ENCODE results near the gene GINM1. TPM values are rescaled to one million over a fixed set of nuclear protein-coding genes. Genes with fewer than 3 reads are reported as not detected.
A peak's percentile ranks its signal among the peaks of the same experiment; 100 is the strongest.

The GINM1 gene
- total RNA-seq, 1 experiment from 2014 or later: 25.0 TPM

DNA sequence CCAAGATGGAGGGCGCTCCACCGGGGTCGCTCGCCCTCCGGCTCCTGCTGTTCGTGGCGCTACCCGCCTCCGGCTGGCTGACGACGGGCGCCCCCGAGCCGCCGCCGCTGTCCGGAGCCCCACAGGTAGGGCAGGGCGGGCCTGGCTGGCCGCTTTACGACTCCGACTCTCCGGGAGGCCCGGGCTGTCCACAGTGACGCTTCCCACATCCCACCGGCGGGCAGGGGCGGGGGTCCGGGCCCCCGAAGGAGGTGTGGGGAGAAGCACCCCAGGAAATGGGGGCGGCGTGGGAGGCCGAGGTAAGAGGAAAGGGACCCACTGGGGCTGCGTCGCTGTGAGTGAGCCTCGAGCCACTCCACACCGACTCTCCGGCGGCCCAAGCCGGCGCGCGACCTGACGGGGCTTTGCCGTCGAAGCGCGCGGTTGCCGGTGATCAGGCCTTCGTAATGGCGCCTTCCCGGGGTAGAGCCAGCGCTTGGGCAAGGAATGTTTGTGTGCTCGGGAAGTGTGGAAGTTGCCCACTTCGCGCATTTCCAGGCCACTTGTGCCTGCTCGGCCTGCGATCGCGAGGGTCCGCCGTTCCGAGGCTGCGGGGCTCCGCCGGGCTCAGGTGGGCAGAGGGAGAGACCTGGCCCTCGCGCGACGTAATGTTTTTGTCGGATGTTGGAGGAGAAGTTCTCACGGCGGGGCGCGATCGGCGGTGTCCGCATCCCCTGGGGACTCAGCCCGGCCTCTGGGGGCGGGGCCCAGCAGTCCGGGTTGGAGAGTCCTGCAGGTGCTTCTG is 427 bp downstream of the GINM1 start (continued):
- TF ChIP-seq, protein P1, sequence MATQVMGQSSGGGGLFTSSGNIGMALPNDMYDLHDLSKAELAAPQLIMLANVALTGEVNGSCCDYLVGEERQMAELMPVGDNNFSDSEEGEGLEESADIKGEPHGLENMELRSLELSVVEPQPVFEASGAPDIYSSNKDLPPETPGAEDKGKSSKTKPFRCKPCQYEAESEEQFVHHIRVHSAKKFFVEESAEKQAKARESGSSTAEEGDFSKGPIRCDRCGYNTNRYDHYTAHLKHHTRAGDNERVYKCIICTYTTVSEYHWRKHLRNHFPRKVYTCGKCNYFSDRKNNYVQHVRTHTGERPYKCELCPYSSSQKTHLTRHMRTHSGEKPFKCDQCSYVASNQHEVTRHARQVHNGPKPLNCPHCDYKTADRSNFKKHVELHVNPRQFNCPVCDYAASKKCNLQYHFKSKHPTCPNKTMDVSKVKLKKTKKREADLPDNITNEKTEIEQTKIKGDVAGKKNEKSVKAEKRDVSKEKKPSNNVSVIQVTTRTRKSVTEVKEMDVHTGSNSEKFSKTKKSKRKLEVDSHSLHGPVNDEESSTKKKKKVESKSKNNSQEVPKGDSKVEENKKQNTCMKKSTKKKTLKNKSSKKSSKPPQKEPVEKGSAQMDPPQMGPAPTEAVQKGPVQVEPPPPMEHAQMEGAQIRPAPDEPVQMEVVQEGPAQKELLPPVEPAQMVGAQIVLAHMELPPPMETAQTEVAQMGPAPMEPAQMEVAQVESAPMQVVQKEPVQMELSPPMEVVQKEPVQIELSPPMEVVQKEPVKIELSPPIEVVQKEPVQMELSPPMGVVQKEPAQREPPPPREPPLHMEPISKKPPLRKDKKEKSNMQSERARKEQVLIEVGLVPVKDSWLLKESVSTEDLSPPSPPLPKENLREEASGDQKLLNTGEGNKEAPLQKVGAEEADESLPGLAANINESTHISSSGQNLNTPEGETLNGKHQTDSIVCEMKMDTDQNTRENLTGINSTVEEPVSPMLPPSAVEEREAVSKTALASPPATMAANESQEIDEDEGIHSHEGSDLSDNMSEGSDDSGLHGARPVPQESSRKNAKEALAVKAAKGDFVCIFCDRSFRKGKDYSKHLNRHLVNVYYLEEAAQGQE (IDR thresholded peaks at IDR 0.05; ENCODE audit: low read depth): no peak
- TF ChIP-seq, protein P2, sequence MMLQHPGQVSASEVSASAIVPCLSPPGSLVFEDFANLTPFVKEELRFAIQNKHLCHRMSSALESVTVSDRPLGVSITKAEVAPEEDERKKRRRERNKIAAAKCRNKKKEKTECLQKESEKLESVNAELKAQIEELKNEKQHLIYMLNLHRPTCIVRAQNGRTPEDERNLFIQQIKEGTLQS (IDR thresholded peaks at IDR 0.05): no peak

DNA sequence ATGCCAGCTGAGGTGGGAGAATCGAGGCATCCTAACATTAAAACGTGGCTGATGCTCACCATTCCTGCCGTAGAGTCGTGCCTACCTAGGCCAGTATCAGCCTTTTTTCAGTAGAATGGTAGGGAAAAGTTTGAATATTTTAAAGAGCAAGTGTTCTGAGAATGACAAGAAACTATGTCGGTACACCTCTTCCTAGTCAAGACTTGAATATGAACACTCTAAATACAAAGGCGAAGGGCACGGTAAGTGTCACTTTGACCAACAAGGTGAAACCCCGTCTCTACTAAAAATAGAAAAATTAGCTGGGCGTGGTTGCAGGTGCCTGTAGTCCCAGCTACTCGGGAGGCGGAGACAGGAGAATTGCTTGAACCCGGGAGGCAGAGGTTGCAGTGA is 1.0 kb downstream of the GINM1 start:
- no peak for DNase-seq (ENCODE audit: low read depth, low spot score)
- no peak for ATAC-seq
- intact Hi-C loops (cut with micrococcal nuclease): loop anchor here (5.0 kb wide), 2 partner anchors 80 to 150 kb away; partner anchors contain the start of genes KATNA1 and LATS1
- ChIA-PET POLR2A (no interaction called here), CTCF (no interaction called here), RAD21 (ENCODE audit: low non-redundant PET in 1 of 2, low total read pairs in 2 of 2, uncharacterized antibody in 2 of 2, unreplicated experiment in 2 of 2) (no interaction called here)
- H3K4me1 ChIP-seq (ENCODE audit: control insufficient read depth in 1 of 2, insufficient read depth in 2 of 2, low read length in 2 of 2): peaks cover 8 to 12% of the 10 kb centered on the region in 2 experiments; a peak in 3 of 4 replicates
- H4K20me1 ChIP-seq (ENCODE audit: insufficient read depth): no peaks in the 10 kb centered on the region
- peaks cover 24% of the 10 kb centered on the region for H3K79me2 ChIP-seq (ENCODE audit: insufficient read depth, low read length)
- H3K27me3 ChIP-seq (ENCODE audit: insufficient read depth, low read length): no peaks in the 10 kb centered on the region
- no peaks in the 10 kb centered on the region for H3K9me2 ChIP-seq (ENCODE audit: insufficient read depth)
- H3K4me3 ChIP-seq (replicated peaks in 1 of 2; ENCODE audit: low read depth in 1 of 2, low read length in 2 of 2): peak overlapping the region; percentile 86 to 94
- peak overlapping the region; percentile 71 for H3K27ac ChIP-seq (ENCODE audit: low read depth, low read length)
- H3K4me2 ChIP-seq (ENCODE audit: low read length): peak overlapping the region; percentile 83
- no peak overlapping the region for H2AFZ ChIP-seq (ENCODE audit: low read depth, low read length, poor library complexity, severe bottlenecking)
- H3K9ac ChIP-seq (ENCODE audit: low read length): peak overlapping the region; percentile 90
- no peak for TF ChIP-seq SRF (IDR thresholded peaks at IDR 0.05; ENCODE audit: low read depth)
- TF ChIP-seq, protein P3, sequence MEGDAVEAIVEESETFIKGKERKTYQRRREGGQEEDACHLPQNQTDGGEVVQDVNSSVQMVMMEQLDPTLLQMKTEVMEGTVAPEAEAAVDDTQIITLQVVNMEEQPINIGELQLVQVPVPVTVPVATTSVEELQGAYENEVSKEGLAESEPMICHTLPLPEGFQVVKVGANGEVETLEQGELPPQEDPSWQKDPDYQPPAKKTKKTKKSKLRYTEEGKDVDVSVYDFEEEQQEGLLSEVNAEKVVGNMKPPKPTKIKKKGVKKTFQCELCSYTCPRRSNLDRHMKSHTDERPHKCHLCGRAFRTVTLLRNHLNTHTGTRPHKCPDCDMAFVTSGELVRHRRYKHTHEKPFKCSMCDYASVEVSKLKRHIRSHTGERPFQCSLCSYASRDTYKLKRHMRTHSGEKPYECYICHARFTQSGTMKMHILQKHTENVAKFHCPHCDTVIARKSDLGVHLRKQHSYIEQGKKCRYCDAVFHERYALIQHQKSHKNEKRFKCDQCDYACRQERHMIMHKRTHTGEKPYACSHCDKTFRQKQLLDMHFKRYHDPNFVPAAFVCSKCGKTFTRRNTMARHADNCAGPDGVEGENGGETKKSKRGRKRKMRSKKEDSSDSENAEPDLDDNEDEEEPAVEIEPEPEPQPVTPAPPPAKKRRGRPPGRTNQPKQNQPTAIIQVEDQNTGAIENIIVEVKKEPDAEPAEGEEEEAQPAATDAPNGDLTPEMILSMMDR (IDR thresholded peaks at IDR 0.05 in 2 of 3, conservative IDR thresholded peaks at IDR 0.05 in 1 of 3; ENCODE audit: borderline replicate concordance in 1 of 3, insufficient read depth in 1 of 3, low read depth in 2 of 3, low read length in 2 of 3): no peak
- TF ChIP-seq, protein P4, sequence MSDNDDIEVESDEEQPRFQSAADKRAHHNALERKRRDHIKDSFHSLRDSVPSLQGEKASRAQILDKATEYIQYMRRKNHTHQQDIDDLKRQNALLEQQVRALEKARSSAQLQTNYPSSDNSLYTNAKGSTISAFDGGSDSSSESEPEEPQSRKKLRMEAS (IDR thresholded peaks at IDR 0.05): no peak
- no peak for TF ChIP-seq POLR2A (IDR thresholded peaks at IDR 0.05; ENCODE audit: borderline replicate concordance, extremely low read depth, insufficient read depth, insufficient read length)
- TF ChIP-seq RAD21 (IDR thresholded peaks at IDR 0.05; ENCODE audit: low read depth): no peak
- no peak for TF ChIP-seq EGR1 (IDR thresholded peaks at IDR 0.05; ENCODE audit: low read depth)
- no peak for TF ChIP-seq YY1 (IDR thresholded peaks at IDR 0.05; ENCODE audit: extremely low read depth, insufficient replicate concordance, low read depth, low read length)
- TF ChIP-seq EZH2phosphoT487 (IDR thresholded peaks at IDR 0.05; ENCODE audit: borderline replicate concordance): no peak
- TF ChIP-seq CEBPB (IDR thresholded peaks at IDR 0.05; ENCODE audit: low read depth): no peak
- TF ChIP-seq JUND (IDR thresholded peaks at IDR 0.05): no peak
- TF ChIP-seq EZH2 (IDR thresholded peaks at IDR 0.05): no peak
- no TSS peak for BruUV-seq (replicated peaks)
- no peaks in the 10 kb centered on the region for H3K9me3 ChIP-seq (ENCODE audit: control insufficient read depth in 1 of 2, insufficient read depth in 1 of 2, low read depth in 1 of 2, low read length in 2 of 2)
- no peaks in the 10 kb centered on the region for H3K36me3 ChIP-seq (ENCODE audit: control insufficient read depth in 1 of 2, insufficient read depth in 2 of 2, low read length in 2 of 2)
